NCI-H1417 treated with DMSO at 0.1 percent for 48 hours (cell line): Measurements from ENCODE around the gene INPP5A.

Experiments used
- DNase-seq: peaks from one replicate; lab custom pipeline; 2025; lab: John Stamatoyannopoulos, UW

The INPP5A gene

GRCh38 chr10:132612571-132613504 is 75.3 kb downstream of the INPP5A start:
- no peak for DNase-seq

- no peak for DNase-seq
Observed at GRCh38 chr10:132613566-132614348, 76.2 kb downstream of the INPP5A start.

- no peak for DNase-seq
Observed at GRCh38 chr10:132614431-132615340, 77.1 kb downstream of the INPP5A start.

- no peak for DNase-seq
Observed at GRCh38 chr10:132615341-132616169, 78.0 kb downstream of the INPP5A start.

- no peak for DNase-seq
Observed at GRCh38 chr10:132616170-132616995, 78.8 kb downstream of the INPP5A start.

- no peak for DNase-seq
Observed at GRCh38 chr10:132616996-132617736, 79.6 kb downstream of the INPP5A start.

- no peak for DNase-seq
Observed at GRCh38 chr10:132617737-132618052, 80.1 kb downstream of the INPP5A start.

- DNase-seq = no peak
Observed at GRCh38 chr10:132618158-132618919, 80.8 kb downstream of the INPP5A start.

GRCh38 chr10:132619927-132620326 is 82.3 kb downstream of the INPP5A start:
- no peak for DNase-seq

GRCh38 chr10:132624061-132624846 is 86.7 kb downstream of the INPP5A start:
- no peak for DNase-seq

GRCh38 chr10:132624847-132625471 is 87.4 kb downstream of the INPP5A start:
- no peak for DNase-seq

- no peak for DNase-seq
Observed at GRCh38 chr10:132626019-132626760, 88.6 kb downstream of the INPP5A start.

GRCh38 chr10:132626761-132627665 is 89.4 kb downstream of the INPP5A start:
- no peak for DNase-seq

GRCh38 chr10:132627666-132628531 is 90.3 kb downstream of the INPP5A start:
- no peak for DNase-seq
